ENCODE measurements around the gene MGAT3.

Gene MGAT3

DNA sequence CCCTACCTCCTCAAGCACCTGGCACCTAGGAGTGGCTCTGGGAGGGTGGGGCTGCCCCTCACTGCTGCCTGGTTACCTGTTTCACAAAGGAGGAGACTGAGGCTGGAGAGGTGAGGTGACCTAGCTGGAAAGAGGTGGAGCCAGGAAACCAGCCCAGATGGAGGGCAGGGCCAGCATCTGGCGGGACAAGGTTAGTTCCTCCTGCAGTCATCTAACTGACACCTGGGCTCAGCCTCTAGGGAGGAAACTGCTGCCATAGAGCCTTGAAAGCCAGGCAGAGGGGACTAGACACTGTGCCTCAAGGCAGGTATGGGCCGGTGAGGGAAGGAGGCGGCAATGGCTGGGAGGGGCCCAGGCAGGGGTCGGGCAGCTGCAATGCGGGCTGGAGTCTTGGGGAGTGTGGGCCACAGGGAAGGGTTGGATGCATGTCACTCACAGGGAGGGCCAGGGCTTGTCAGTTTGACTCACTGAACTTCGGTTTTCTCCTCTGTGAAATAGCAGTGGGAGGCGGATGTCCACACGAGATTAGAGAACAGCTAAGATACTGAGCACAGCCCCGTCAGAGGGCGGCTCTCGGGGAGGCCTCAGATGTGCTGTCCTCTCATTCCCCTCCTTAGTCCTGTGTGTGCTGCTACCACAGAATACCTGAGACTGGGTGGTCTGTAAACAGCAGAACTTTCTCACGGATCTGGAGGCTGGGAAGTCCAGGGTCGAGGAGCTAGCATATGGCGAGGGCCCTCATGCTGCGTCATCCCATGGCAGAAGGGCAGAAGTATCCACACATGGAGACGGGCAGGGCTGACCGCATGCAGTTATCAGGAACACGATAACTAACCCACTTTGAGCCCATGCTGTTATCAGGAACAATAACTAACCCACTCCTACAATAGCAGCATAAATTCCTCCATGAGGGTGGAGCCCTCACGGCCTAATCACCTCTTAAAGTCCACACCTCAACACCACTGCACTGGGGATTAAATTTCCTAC lies 16.1 kb downstream of the MGAT3 start:
- no peak for DNase-seq (ENCODE audit: low read depth)

DNA sequence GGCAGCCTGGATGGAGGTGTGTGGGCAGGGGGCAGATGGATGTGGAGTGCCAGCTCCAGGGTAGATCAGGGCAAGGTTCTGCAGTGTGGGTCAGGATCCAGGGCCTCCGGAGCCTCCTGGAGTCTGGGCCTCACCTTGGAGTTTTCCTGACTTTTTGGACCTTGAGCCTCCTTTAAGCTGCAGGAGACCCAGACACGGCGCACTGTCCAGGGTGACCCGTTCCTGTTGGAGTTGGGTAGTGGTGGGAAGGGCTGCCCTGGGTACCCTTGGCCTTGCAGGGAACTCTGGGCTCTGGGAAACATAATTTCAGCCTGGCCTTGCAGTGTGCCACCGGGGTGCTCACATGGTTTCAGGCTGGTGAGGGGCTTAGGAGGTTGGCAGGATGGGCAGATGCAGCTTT lies 17.0 kb downstream of the MGAT3 start:
- no peak for DNase-seq (ENCODE audit: low read depth)

- peak; percentile 86 for DNase-seq (ENCODE audit: low read depth)
These were observed 17.7 kb downstream of the MGAT3 start for GRCh38 chr22:39474351-39475111.

DNA sequence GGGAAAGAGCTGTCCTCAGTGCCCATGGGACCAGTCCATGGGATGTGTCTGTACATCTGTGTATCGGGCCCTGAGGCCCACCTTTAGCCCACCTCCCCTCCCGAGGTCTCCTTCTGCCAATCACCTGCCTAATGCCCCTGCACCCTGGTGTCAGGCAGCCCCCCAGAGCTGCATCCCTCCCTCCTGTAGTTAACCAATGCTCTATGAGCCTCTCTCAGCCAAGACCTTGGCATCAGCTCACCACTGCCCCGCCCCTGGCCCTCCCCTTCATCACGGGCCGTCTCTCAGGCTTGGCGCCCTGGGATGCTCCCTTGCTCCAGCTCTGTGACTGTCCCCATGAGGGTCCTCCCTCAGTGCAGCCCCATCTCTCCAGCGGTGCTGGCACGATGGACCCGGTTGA lies 18.5 kb downstream of the MGAT3 start:
- DNase-seq (ENCODE audit: low read depth), result no peak

DNA sequence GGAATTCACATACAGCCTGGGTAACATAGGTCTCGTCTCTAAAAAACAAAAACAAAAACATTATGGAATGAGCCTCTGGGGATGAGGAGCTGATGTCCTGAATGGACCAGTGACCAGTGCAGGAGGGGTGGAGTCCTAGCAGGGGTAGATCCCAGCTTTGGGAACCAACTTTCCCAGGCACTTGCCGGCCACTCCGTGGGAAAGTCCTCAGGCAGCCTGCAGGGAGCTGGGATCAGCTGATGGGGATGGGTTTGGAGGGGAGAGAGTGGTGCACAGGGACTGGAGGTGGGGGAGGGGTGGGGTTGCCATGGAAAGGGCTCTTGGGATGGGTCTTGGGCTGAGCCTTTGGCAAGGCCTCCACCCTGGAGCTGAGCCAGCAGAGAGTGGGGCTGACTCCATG lies 19.1 kb downstream of the MGAT3 start:
- DNase-seq (ENCODE audit: low read depth), result no peak

GRCh38 chr22:39476664-39477063 lies 19.9 kb downstream of the MGAT3 start:
- no peak for DNase-seq (ENCODE audit: low read depth)

- DNase-seq (ENCODE audit: low read depth), result no peak
These were observed 20.7 kb downstream of the MGAT3 start for GRCh38 chr22:39477542-39477941.

- peak; percentile 30 for DNase-seq (ENCODE audit: low read depth)
These were observed 21.6 kb downstream of the MGAT3 start for GRCh38 chr22:39478441-39478850.

- no peak for DNase-seq (ENCODE audit: low read depth)
These were observed 22.4 kb downstream of the MGAT3 start for GRCh38 chr22:39479254-39479653.

GRCh38 chr22:39480557-39480956 lies 23.7 kb downstream of the MGAT3 start:
- DNase-seq (ENCODE audit: low read depth), result no peak

GRCh38 chr22:39481054-39481453 lies 24.2 kb downstream of the MGAT3 start:
- DNase-seq (ENCODE audit: low read depth), result no peak

GRCh38 chr22:39481595-39481994 lies 24.8 kb downstream of the MGAT3 start:
- DNase-seq (ENCODE audit: low read depth), result no peak

- no peak for DNase-seq (ENCODE audit: low read depth)
These were observed 26.0 kb downstream of the MGAT3 start for GRCh38 chr22:39482768-39483167.

GRCh38 chr22:39486951-39487825 lies 30.4 kb downstream of the MGAT3 start:
- DNase-seq (ENCODE audit: low read depth), result no peak

- no peak for DNase-seq (ENCODE audit: low read depth)
These were observed 31.2 kb downstream of the MGAT3 start for GRCh38 chr22:39487826-39488520.

DNA sequence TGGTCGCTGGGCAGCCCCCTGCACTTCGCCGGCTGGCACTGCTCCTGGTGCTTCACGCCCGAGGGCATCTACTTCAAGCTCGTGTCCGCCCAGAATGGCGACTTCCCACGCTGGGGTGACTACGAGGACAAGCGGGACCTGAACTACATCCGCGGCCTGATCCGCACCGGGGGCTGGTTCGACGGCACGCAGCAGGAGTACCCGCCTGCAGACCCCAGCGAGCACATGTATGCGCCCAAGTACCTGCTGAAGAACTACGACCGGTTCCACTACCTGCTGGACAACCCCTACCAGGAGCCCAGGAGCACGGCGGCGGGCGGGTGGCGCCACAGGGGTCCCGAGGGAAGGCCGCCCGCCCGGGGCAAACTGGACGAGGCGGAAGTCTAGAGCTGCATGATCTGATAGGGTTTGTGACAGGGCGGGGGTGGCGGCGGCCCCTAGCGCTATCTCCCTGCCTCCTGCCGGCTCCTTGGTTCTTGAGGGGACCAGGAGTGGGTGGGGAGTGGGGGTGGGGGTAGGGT lies 31.8 kb downstream of the MGAT3 start:
- DNase-seq (ENCODE audit: low read depth), result no peak

DNA sequence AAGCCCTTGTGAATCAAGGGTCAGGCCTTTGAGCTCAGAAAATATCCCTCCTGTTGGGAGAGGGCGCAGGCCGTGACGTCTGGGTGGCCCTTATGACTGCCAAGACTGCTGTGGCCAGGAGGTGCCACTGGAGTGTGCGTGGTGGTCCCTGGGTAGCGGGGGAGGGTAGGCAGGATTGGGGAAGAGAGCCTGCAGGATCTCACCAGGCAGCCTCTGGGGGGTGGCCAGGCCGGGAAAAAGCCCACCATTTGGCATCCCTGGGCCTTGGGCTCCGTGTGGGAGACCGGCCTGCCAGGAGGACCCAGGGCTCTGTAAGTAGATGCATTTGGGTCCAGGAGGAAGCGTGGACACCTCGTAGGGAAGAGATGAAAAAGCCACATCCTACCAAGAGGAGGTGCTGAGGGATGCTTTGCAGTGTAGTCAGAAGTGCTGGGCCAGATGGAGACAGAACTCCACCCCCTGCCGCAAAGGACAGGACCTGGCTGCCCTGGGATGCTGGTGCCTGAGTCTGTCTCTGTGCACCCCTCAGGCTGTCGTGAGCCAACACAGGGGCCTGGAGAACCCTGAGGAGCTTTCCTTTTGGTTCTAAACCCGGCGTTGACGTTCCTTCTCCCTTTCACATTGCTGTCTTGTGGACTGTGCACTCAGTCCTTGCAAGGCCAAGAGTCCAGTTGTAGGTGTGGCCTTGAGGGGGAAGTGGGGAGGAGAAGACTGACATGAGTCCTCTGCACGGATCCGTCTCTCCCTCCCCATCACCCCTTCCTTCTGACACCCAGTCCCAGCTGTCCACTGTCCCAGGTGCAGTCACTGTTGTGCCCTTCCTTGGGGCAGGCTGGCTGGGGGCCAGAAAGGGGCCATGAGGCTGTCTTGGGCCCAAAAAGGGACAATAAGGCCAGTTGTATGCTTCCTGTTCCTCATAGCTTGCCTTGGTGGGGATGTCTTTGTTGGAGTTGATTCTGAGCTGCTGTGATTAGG lies 32.6 kb downstream of the MGAT3 start:
- DNase-seq (ENCODE audit: low read depth), result no peak

DNA sequence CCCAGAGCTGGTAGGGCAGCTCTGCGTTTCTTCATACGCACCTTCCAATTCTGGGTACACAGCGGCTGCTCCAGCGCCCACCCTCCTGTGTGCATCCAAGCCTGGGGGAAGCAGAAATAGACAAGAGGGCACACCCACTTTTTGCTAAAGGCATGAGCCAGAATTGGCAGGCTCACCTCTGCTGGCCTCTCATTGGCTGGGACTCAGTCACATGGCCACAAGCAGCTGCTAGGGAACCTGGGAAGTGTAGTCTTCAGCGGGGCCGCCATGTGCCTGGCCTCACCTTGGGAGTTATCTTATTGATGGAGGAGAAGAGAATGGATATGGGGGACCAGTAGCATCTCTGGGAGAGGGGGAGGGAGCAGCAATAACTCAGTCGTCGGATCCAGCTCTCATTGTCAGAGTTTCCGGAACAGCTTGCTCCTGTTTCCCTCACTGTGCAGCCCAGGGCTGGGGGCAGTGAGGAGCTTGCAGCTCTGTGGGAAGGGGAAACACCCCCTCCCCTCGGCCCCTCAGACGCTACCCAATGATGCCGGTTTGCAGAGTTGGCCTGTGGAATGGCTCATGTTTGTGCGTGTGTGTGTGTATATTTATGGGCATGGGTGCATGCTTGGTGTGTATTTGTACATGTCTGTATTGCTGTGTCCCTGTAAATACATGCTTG lies 33.5 kb downstream of the MGAT3 start:
- peak; percentile 80 for DNase-seq (ENCODE audit: low read depth)

- no peak for DNase-seq (ENCODE audit: low read depth)
These were observed 34.3 kb downstream of the MGAT3 start for GRCh38 chr22:39490966-39491680.
